ENCODE data around the gene CAPN9. TPM values are rescaled to one million over a fixed set of nuclear protein-coding genes. Genes with fewer than 3 reads are reported as not detected.

Gene CAPN9
- total RNA-seq, 2 experiments from 2014 or later = not detected

DNA sequence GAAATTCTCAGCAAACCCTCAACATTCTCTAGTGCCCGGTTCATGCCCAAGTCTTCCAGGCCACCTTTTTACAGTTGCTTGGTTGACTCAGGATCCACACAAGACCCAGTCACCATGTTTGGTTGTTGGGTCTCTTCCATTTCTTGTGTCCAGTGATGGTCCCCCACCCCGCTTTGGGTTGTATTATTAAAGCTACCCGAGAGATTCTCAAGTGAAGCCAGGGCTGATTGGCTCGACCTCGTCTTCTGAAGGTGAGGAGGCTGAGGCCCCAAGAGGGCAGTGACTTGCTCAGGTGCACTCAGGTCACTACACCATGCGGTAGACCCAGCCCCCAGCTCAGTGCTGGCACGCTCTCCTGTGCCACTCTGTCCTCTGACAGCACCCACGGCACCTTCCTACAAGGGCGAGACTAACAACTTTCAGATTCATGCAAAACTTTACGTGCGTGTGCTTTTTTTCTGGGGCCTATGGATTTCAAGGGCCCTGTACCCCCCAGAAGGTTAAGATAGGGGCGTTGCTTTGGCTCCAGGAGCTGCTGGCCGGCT, 50.3 kb downstream of the CAPN9 start:
- no peak for ATAC-seq (ENCODE audit: low read depth)
- H3K27ac Mint-ChIP-seq = no peak overlapping the region
- POLR2A ChIA-PET = no interaction called here
- H3K9me3 Mint-ChIP-seq = no peaks in the 10 kb centered on the region
- no peaks in the 10 kb centered on the region for H3K4me1 Mint-ChIP-seq
- no peaks in the 10 kb centered on the region for H3K36me3 Mint-ChIP-seq
- no peak overlapping the region for H3K4me3 Mint-ChIP-seq
- DNase-seq = no peak
- peaks cover 6% of the 10 kb centered on the region for H3K27me3 Mint-ChIP-seq

DNA sequence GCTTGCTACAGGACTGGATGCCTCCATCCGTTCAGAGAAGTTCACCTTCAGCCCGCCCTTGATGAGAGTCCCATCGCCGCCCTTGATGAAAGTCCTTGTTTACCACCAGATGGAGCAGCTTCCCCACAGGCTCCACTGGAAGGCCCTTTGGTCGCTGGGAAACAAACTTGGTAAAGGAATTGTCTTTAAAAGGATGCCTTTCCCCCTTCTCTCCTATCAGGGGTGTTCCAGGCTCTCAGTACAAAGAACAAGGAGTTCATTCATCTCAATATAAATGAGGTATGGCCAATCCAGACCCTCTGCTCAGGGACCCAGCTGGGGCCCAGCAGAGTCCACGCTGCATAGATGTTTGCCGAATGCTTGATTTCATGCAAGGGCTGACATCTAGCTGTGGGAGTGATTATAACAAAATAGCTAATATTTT, 50.8 kb downstream of the CAPN9 start:
- H3K4me1 Mint-ChIP-seq = no peaks in the 10 kb centered on the region
- H3K27ac Mint-ChIP-seq = no peak overlapping the region
- H3K36me3 Mint-ChIP-seq = no peaks in the 10 kb centered on the region
- ATAC-seq (ENCODE audit: low read depth) (no peak), DNase-seq (no peak)
- no peak overlapping the region for H3K4me3 Mint-ChIP-seq
- no peaks in the 10 kb centered on the region for H3K9me3 Mint-ChIP-seq
- peaks cover 6% of the 10 kb centered on the region for H3K27me3 Mint-ChIP-seq
- POLR2A ChIA-PET = no interaction called here

GRCh38 chr1:230798491-230798890, 51.3 kb downstream of the CAPN9 start:
- no peak for ATAC-seq (ENCODE audit: low read depth)
- no peak overlapping the region for H3K4me3 Mint-ChIP-seq
- no peaks in the 10 kb centered on the region for H3K36me3 Mint-ChIP-seq
- H3K27me3 Mint-ChIP-seq = peaks cover 6% of the 10 kb centered on the region
- DNase-seq = no peak
- no peaks in the 10 kb centered on the region for H3K4me1 Mint-ChIP-seq
- H3K27ac Mint-ChIP-seq = no peak overlapping the region
- POLR2A ChIA-PET = no interaction called here
- H3K9me3 Mint-ChIP-seq = no peaks in the 10 kb centered on the region

- no peak for DNase-seq
- Mint-ChIP-seq H3K9me3 (no peaks in the 10 kb centered on the region), H3K36me3 (no peaks in the 10 kb centered on the region), H3K27me3 (peaks cover 16% of the 10 kb centered on the region), H3K27ac (no peak overlapping the region), H3K4me3 (no peak overlapping the region), H3K4me1 (no peaks in the 10 kb centered on the region)
- ATAC-seq (ENCODE audit: low read depth) = no peak
- POLR2A ChIA-PET = no interaction called here
Observed at GRCh38 chr1:230800891-230801840, 54.0 kb downstream of the CAPN9 start.

GRCh38 chr1:230804396-230804795, 57.2 kb downstream of the CAPN9 start:
- no peak overlapping the region for H3K27ac Mint-ChIP-seq
- H3K27me3 Mint-ChIP-seq = peaks cover 16% of the 10 kb centered on the region
- DNase-seq (no peak), ATAC-seq (ENCODE audit: low read depth) (no peak)
- H3K36me3 Mint-ChIP-seq = no peaks in the 10 kb centered on the region
- H3K4me3 Mint-ChIP-seq = no peak overlapping the region
- H3K4me1 Mint-ChIP-seq = no peaks in the 10 kb centered on the region
- POLR2A ChIA-PET = no interaction called here
- H3K9me3 Mint-ChIP-seq = peaks cover 2% of the 10 kb centered on the region

- DNase-seq (no peak), ATAC-seq (ENCODE audit: low read depth) (no peak)
- POLR2A ChIA-PET = no interaction called here
- Mint-ChIP-seq H3K36me3 (no peaks in the 10 kb centered on the region), H3K4me1 (no peaks in the 10 kb centered on the region), H3K27me3 (peaks cover 10% of the 10 kb centered on the region), H3K9me3 (peaks cover 2% of the 10 kb centered on the region), H3K27ac (no peak overlapping the region), H3K4me3 (no peak overlapping the region)
Observed at GRCh38 chr1:230806552-230806951, 59.4 kb downstream of the CAPN9 start.

GRCh38 chr1:230807029-230807428, 59.8 kb downstream of the CAPN9 start:
- DNase-seq (no peak), ATAC-seq (ENCODE audit: low read depth) (no peak)
- H3K4me1 Mint-ChIP-seq = no peaks in the 10 kb centered on the region
- POLR2A ChIA-PET = no interaction called here
- no peak overlapping the region for H3K27ac Mint-ChIP-seq
- no peaks in the 10 kb centered on the region for H3K36me3 Mint-ChIP-seq
- H3K9me3 Mint-ChIP-seq = peaks cover 2% of the 10 kb centered on the region
- H3K27me3 Mint-ChIP-seq = peaks cover 12% of the 10 kb centered on the region
- no peak overlapping the region for H3K4me3 Mint-ChIP-seq

GRCh38 chr1:230807561-230808280, 60.5 kb downstream of the CAPN9 start:
- ATAC-seq (ENCODE audit: low read depth) = no peak
- H3K4me3 Mint-ChIP-seq = no peak overlapping the region
- no peak for DNase-seq
- H3K4me1 Mint-ChIP-seq = no peaks in the 10 kb centered on the region
- peaks cover 4% of the 10 kb centered on the region for H3K9me3 Mint-ChIP-seq
- POLR2A ChIA-PET = no interaction called here
- H3K36me3 Mint-ChIP-seq = no peaks in the 10 kb centered on the region
- H3K27ac Mint-ChIP-seq = no peak overlapping the region
- peaks cover 12% of the 10 kb centered on the region for H3K27me3 Mint-ChIP-seq

DNA sequence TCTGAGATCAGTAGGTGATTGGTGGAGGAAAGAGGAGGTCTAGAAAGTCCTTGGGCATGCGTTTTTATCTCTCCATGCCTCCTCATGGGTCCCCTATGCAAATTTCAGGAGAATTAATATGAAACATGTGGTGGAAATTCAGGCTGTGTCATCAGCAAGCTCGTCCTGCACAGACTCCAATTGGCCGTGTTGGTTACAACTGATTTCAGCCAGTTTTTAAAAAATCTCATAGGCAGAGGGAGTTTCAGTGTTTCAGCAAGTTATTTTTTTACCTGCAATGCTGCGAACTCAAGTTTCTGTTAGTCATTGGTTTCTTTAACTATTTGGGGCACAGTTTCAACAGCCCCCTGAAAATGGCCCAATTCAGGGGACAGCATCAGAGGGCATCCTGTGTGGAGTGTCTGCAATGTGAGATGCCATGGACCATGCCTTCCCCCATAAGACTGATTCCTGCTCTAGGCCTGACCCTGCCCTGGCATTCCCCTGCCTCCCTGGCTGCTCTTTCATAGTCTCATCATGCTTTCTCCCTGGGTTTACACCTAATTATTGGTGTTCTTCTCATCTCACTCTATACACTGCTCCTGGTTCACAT, 61.2 kb downstream of the CAPN9 start:
- H3K27me3 Mint-ChIP-seq = peaks cover 15% of the 10 kb centered on the region
- ATAC-seq (ENCODE audit: low read depth) (no peak), DNase-seq (no peak)
- H3K4me1 Mint-ChIP-seq = no peaks in the 10 kb centered on the region
- POLR2A ChIA-PET = no interaction called here
- H3K9me3 Mint-ChIP-seq = peaks cover 10% of the 10 kb centered on the region
- no peak overlapping the region for H3K4me3 Mint-ChIP-seq
- H3K36me3 Mint-ChIP-seq = no peaks in the 10 kb centered on the region
- H3K27ac Mint-ChIP-seq = no peak overlapping the region

GRCh38 chr1:230809256-230809990, 62.2 kb downstream of the CAPN9 start:
- Mint-ChIP-seq H3K4me3 (no peak overlapping the region), H3K27ac (no peak overlapping the region), H3K9me3 (peaks cover 14% of the 10 kb centered on the region), H3K27me3 (peaks cover 14% of the 10 kb centered on the region), H3K4me1 (no peaks in the 10 kb centered on the region), H3K36me3 (no peaks in the 10 kb centered on the region)
- POLR2A ChIA-PET = no interaction called here
- no peak for ATAC-seq (ENCODE audit: low read depth)
- DNase-seq = no peak

- H3K36me3 Mint-ChIP-seq = no peaks in the 10 kb centered on the region
- peaks cover 12% of the 10 kb centered on the region for H3K9me3 Mint-ChIP-seq
- H3K4me3 Mint-ChIP-seq = no peak overlapping the region
- ATAC-seq (ENCODE audit: low read depth) (no peak), DNase-seq (no peak)
- no peaks in the 10 kb centered on the region for H3K4me1 Mint-ChIP-seq
- peaks cover 24% of the 10 kb centered on the region for H3K27me3 Mint-ChIP-seq
- no peak overlapping the region for H3K27ac Mint-ChIP-seq
- POLR2A ChIA-PET = no interaction called here
Observed at GRCh38 chr1:230812568-230812967, 65.4 kb downstream of the CAPN9 start.

DNA sequence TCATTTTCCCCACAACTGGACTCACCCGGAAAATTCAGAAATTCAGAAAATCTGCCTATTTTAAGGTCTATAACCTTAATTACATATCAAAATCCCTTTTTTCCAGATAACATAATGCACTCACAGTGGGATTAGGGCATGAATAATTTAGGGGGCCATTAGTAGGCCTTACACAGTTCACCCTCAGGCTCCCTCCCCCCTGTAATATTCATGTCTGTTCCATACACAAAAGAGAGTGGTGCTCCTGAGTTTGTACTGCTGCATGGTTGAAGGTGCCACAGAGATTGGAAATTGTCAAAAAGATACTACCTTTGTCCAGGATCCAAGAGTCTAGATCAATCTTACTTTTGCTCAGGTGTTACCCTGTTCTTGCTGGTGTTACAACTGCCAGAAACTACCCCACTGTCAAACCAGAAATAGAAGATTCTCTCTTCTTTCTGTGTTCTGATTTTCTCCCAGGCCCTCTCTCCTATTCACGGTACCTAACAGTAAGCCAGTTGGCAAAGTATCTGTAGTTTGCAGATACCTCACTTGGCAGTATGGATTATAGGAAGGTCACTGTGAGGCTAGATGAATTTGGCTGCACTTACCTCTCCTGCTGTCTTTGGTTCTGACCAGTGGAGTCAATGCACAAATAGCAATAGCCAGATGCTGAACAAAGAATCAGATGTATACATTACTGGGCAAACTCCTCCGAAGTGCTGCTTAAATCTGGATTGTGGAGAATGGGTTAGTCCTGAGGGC, 67.9 kb downstream of the CAPN9 start:
- DNase-seq = no peak
- POLR2A ChIA-PET = no interaction called here
- no peaks in the 10 kb centered on the region for H3K4me1 Mint-ChIP-seq
- no peaks in the 10 kb centered on the region for H3K36me3 Mint-ChIP-seq
- H3K9me3 Mint-ChIP-seq = peaks cover 12% of the 10 kb centered on the region
- ATAC-seq (ENCODE audit: low read depth) = no peak
- H3K4me3 Mint-ChIP-seq = no peak overlapping the region
- H3K27me3 Mint-ChIP-seq = peaks cover 29% of the 10 kb centered on the region
- no peak overlapping the region for H3K27ac Mint-ChIP-seq
